LNCAP (cell line): ENCODE data around the gene TTC9B.

Experiments
- CTCF ChIP-seq: fragments of 450-650 bp; IDR thresholded peaks from 2 replicates; pipeline ENCODE4 v1.5.1; 2017; ENCODE audit warnings: mild to moderate bottlenecking

TTC9B gene

GRCh38 chr19:40229926-40230417, 11.8 kb upstream of the TTC9B start:
- no peak for TF ChIP-seq CTCF

GRCh38 chr19:40229484-40229883, 11.3 kb upstream of the TTC9B start:
- no peak for TF ChIP-seq CTCF

- no peak for TF ChIP-seq CTCF
These were observed 10.7 kb upstream of the TTC9B start for GRCh38 chr19:40228863-40229262.

GRCh38 chr19:40228346-40228745, 10.2 kb upstream of the TTC9B start:
- TF ChIP-seq CTCF: no peak

GRCh38 chr19:40225440-40226305, 7.5 kb upstream of the TTC9B start:
- no peak for TF ChIP-seq CTCF

- no peak for TF ChIP-seq CTCF
These were observed 6.4 kb upstream of the TTC9B start for GRCh38 chr19:40224342-40225150.

- TF ChIP-seq CTCF: no peak
These were observed 5.1 kb upstream of the TTC9B start for GRCh38 chr19:40223135-40223822.
